HL-60/S4 treated with phorbol 12-myristate 13-acetate at 8.2 ng/mL for 4 days and 3 days (cell line): ENCODE data around the gene ZC3H18.
"Not testable (repeated sequence)": the region's sequence is repeated elsewhere in the genome, so short reads cannot be mapped to it uniquely, and the experiment has no call there.

Source experiments
- in situ Hi-C: fragments of 300-500 bp; cut with MboI; formaldehyde crosslinking; loops from 2 replicates; pipeline ENCODE4 v1.15.0; 2022; ENCODE audit warnings: low sequenced_read_pairs

Gene ZC3H18

GRCh38 chr16:88651989-88652761 is 82.0 kb downstream of the ZC3H18 start:
- in situ Hi-C loops = no loop called here

GRCh38 chr16:88652762-88653063 is 82.5 kb downstream of the ZC3H18 start:
- in situ Hi-C loops = no loop called here

GRCh38 chr16:88653101-88653500 is 82.9 kb downstream of the ZC3H18 start:
- in situ Hi-C loops = no loop called here

- in situ Hi-C loops = no loop called here
Observed at GRCh38 chr16:88653596-88654362, 83.6 kb downstream of the ZC3H18 start.

- in situ Hi-C loops = no loop called here
Observed at GRCh38 chr16:88654363-88655052, 84.3 kb downstream of the ZC3H18 start.

DNA sequence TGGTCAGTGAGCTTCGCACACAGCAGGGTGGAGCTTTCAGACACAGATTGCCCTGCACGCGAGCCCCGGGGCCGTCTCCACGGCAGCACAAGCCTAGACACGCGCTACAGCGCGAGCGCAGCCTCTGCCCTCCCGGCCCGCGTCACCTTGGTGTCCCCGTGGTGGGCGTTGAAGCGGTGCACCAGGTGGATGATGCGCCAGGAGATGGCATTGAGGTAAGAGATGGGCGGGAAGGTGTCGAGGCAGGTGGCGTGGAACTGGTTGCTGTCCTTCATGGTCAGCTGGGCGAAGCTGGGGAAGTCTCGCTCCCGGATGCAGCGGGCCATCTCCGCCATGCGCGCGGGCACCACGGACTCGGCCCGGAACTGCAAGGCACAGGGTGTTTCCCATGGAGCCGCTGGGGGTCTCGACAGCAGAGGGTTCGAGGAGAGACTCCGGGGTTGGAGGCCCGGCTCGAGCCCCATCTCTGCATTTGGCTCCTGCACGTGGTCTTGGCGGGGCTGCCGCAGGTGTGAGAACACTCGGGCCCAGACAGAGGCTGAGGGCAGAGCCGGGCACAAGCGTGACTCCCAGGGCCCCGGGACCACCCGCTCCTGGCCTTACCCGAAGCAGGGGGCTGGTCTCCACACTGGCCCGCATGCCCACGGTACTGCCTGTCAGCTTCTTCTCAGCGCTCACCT is 85.0 kb downstream of the ZC3H18 start:
- in situ Hi-C loops = no loop called here

DNA sequence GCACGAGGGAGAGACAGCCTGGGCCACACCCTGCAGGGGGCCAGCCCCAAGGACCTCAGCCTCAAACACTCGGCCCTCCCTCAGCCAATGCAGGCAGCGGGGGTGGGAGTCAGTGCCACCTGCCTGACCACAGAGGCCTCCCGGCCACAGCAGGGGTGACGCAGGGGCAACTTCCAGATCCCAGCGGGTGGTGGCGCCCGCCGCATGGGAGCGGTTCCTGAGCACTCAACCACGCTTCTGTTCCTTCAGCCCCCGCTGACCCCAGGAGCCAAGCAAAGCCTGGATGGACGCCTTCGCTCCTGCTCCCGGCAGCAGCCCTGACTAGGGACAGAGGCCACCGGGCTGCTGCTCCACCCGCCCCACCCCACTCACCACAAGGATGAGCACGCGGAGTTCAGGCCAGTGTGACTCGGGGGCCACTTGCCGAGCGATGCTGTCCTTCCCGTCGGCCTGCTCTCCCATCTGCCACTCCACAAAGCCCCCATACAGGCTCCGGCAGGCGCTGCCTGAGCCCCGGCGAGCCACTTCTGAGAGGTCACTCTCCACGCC is 85.6 kb downstream of the ZC3H18 start:
- in situ Hi-C loops = no loop called here

- in situ Hi-C loops = no loop called here
Observed at GRCh38 chr16:88656291-88656980, 86.2 kb downstream of the ZC3H18 start.

GRCh38 chr16:88657371-88657770 is 87.2 kb downstream of the ZC3H18 start:
- in situ Hi-C loops = no loop called here

DNA sequence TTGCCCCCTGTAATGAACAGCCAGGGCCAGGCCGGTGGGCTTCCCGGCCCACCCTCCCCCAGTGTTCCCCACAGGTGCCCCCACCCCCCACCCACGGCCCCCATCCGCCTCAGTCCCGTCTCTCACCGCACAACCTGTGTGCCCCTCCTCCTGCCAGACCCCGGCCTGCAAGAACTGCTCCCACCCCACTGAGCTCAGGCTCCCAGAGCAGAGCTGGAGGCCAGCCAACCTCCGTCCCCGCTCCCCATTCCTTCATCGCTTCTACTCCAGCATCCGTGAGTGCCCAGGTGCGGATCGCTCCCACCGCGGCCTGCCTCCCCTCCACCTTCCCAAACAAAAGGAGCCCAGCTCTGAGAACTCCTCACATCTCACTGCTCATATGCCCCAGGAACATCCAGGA is 88.5 kb downstream of the ZC3H18 start:
- in situ Hi-C loops = no loop called here

DNA sequence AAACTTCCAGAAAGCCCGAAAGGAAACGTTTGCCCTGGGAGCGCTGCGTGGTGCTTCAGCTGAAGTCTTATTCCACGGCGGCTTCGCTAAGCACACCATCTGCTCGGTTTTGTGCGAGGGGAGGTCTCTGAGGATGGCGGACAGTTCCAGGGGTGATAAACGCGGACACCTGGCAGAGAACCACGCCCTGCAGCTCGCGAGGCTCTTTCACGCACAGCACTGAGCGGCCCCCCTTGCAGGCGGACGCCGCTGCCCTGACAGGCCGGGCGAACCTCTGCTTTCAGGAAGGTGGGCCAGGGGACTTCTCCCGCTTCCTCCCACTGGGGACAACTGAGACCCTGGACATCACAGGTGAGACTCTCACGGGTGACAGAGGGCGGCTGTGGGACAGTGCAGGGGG is 89.0 kb downstream of the ZC3H18 start:
- in situ Hi-C loops = no loop called here

GRCh38 chr16:88661468-88661867 is 91.3 kb downstream of the ZC3H18 start:
- in situ Hi-C loops = no loop called here

DNA sequence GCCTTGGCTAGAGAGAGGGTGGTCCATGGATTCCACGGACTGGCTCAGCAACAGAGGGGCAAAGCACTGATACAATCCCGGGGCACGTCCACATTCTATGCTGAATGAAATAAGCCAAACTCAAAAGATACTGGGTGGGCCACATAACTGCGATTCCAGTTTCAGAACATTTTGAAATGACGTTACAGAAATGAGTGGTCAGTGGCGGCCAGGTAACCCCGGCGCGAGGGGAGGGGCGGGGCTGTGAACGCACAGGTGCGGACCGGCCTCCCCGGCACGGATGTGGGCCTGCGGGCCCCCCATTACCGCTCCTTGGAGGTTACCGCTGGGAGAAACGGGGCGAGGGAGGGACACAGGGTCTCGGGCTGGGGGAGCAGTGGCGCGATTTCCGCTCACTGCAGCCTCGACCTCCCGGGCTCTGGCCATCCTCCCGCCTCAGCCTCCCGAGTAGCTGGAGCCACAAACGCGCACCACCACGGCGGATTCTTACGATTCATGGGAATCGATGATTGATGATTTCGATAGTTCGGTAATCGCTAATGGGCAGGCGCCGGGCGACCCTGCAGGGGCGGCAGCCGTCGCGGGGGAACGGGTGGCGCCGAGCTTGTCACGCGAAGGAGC is 92.1 kb downstream of the ZC3H18 start:
- in situ Hi-C loops = no loop called here

DNA sequence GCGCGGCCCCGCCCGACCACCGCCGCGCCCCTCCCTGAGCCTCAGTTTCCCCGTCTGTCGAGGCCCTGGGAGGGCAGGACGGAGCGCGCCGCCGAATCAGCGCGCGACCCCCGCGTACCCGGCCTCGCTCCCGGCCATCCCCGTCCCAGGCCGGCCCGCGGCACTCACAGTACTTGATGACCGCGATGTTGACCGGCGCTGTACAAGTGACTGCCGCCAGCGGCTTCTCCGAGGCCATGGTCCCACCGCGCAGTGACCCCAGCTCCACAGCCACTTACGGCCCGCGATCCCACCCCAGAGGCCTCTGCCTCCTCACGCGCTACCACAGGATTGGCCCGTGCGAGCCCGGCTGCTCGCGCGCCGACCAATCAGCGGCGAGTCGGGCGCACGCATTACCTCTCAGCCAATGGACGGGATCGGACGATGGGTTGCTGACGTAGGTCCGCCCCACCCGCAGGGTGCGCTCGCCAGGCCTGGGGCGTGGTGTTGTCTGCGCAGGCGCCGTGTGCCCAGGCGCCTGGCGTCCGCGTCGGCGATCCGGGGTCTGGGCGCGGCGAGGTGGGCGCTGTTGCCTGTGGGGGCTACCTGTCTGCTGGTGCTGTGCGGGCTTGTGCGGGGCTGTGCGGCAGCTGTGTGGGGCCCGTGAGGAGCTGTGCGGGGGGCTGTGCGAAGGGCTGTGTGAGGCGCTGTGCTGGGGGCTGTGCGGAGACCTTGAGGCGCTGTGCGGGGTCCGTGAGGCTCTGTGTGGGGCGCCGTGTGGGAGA is 92.8 kb downstream of the ZC3H18 start, which contains the start of gene MVD:
MVD (minus strand) TSS at position 249 of the 764 bp plus-strand sequence; CDS start at position 238, 11 bp downstream.
- in situ Hi-C loops = no loop called here

DNA sequence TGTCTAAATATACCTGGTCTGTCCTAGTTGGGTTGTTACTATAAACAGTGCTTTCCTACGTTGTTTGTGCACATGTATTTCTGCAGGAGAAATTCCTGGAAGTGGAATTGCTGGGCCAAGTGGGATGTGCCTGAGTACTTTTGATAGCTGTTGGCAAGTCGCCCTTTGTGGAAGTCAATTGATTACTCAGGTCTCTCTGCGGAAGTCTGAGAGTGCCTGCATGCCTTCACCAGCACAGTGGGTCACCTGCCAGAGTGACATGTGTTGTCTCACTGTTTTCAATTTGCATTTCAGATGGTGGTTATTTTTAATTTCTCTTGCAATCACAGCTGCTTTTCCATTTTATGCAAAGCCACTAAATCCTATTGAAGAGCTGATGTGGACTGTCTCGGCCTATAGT is 94.9 kb downstream of the ZC3H18 start:
- in situ Hi-C loops = no loop called here

DNA sequence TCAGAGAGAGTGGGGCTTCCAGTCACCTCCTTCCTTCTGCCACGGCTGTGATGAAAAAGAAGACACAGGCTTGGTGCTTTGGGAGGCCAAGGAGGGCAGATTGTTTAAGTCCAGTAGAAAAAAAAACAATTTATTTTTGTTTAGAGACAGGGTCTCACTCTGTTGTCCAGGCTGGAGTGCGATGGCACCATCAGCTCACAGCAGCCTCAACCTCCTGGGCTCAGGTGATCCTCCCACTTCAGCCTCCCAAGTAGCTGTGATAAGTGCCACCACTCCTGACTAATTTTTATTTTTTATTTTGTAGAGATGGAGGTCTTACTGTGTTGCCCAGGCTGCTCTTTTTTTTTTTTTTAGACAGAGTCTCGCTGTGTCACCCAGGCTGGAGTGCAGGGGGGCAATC is 95.4 kb downstream of the ZC3H18 start:
- in situ Hi-C loops = no loop called here

GRCh38 chr16:88667461-88667860 is 97.3 kb downstream of the ZC3H18 start:
- in situ Hi-C loops = no loop called here

GRCh38 chr16:88669493-88669892 is 99.3 kb downstream of the ZC3H18 start:
- in situ Hi-C loops = not testable (repeated sequence)

DNA sequence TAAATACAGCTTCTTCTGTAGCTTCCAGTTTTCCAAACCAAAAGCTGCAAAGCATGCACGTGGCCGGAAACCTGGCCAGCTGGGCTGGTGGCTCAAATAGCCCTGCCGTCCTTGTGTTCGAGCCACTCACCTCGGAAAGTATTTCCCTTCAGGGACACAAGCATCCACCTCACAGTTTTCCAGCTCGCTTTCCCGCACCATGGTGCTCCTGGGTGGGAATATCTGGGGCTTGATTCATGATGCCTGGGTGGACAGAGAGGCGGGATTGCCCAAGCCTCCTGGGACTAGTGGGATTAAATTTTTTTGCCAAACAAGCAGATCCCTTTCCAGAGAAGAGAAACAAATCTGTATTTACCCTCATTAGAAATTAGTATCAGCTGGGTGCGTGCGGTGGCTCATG is 99.8 kb downstream of the ZC3H18 start:
- in situ Hi-C loops = no loop called here
